Heart left ventricle (tissue), 16 donors: ENCODE data around the gene DAPL1. TPM values are rescaled to one million over a fixed set of nuclear protein-coding genes. Genes with fewer than 3 reads are reported as not detected.

Experiments
- ATAC-seq, 4 donors: fragments of 200-7000 bp; cut with Tn5 transposase; one replicate each; pipeline ENCODE4 v1.9.1; 2020 to 2022; ENCODE audit warnings: moderate library complexity in 4 of 4, mild to moderate bottlenecking in 3 of 4, moderate number of reproducible peaks in 1 of 4
- DNase-seq, 5 donors: peaks; one replicate each; pipeline ENCODE4 v3.0.0-alpha.2; 2020
- H3K27ac ChIP-seq, 12 donors: fragments of 200-600 bp; sonication (generic) in 4 of 12; one replicate each; pipeline versions ENCODE4 v1.5.0 to v1.8.0; 2016 to 2022; ENCODE audit warnings: mild to moderate bottlenecking in 2 of 12
- H3K27me3 ChIP-seq, 9 donors: fragments of 200-600 bp; sonication (generic) in 2 of 9; one replicate each; pipeline versions ENCODE4 v1.5.1 to v1.8.0; 2016 to 2022; ENCODE audit warnings: mild to moderate bottlenecking in 3 of 9
- H3K36me3 ChIP-seq, 9 donors: fragments of 200-600 bp; sonication (generic) in 2 of 9; one replicate each; pipeline versions ENCODE4 v1.5.0 to v1.8.0; 2018 to 2022; ENCODE audit warnings: mild to moderate bottlenecking in 2 of 9
- H3K4me1 ChIP-seq, 12 donors: fragments of 200-600 bp; sonication (generic) in 4 of 12; one replicate each; pipeline versions ENCODE4 v1.5.0 to v1.8.0; 2016 to 2022; ENCODE audit warnings: mild to moderate bottlenecking in 3 of 12
- H3K4me3 ChIP-seq, 12 donors: fragments of 200-600 bp; sonication (generic) in 4 of 12; one replicate each; pipeline versions ENCODE4 v1.5.0 to v1.8.0; 2017 to 2022; ENCODE audit warnings: mild to moderate bottlenecking in 9 of 12, moderate library complexity in 4 of 12
- H3K9me3 ChIP-seq, 12 donors: fragments of 200-600 bp; sonication (generic) in 4 of 12; one replicate each; pipeline versions ENCODE4 v1.5.0 to v1.8.0; 2016 to 2022; ENCODE audit warnings: mild to moderate bottlenecking in 1 of 12
- POLR2A ChIP-seq, 2 donors: fragments of 450-650 bp; IDR thresholded peaks; one replicate each; pipeline ENCODE4 v1.6.1; 2017; ENCODE audit warnings: antibody characterized with exemption in 2 of 2, mild to moderate bottlenecking in 2 of 2, moderate library complexity in 2 of 2
- WGBS, 4 donors: extraction: QIAGEN DNeasy Blood & Tissue Kit in 2 of 4; methylation state at CpG; one replicate each; pipeline versions ENCODE4 v1.1.5 to v1.1.7; 2013 to 2018; 5-methylcytosine and 5-hydroxymethylcytosine counted together
- intact Hi-C, 10 donors: fragments of 100-400 bp; cut with DNase I; formaldehyde crosslinking; loops; one replicate each; pipeline versions ENCODE4 v1.11.1 to v1.14.2; 2022
- polyA plus RNA-seq, 2 donors: library from polyadenylated mRNA; stranded (reverse); fragments of 200-250 nt; gene quantifications; one replicate each; pipeline ENCODE4 v1.2.3, GENCODE V29; 2013
- total RNA-seq, 9 donors: library from RNA; depleted of rRNA in 2 of 9; stranded (reverse); fragments of >200 nt in 2 of 9; fragmentation: NEBNext Ultra II Directional in 3 of 9; extraction: Animal tissue kit (Norgen Biotek cat#: 25700) in 3 of 9; gene quantifications; one replicate each; pipeline versions ENCODE4 v1.1.0 to v1.2.4, GENCODE V29; 2016 to 2023
- TF ChIP-seq, protein P1 (sequence below), 12 donors: fragments of 200-600 bp; sonication (generic) in 4 of 12; IDR thresholded peaks; one replicate each; pipeline versions ENCODE4 v1.5.0 to v1.8.0; 2018 to 2022; ENCODE audit warnings: antibody characterized with exemption in 12 of 12, mild to moderate bottlenecking in 5 of 12
- donor health status: ischemic (EF 13 %, LVEDD 7.1; RV severe dilation, severe dysfunction).
- donor health status: healthy with polysubstance abuse.
- donor health status: DM: no; HTN: yes; CAD: no.
- donor health status: DM: no; HTN: no; CAD: no.
- donor health status: ischemic (EF 25% LVEDD 6.9; RV normal size, moderate dysfunction).
- donor health status: ischemic (EF 25% LVEDD 5.7; RV mildly dilated, moderate dysfunction).
- donor health status: healthy.
- donor health status: DM: yes; HTN: yes; CAD: no.
- donor health status: ischemic (EF 35%, LVEDD 5.7; RV mildly dilated, moderate dysfunction).
- donor health status: nonischemic (EF 11% LVEDD 7.7; RV severe dilation, severe dysfunction).
- donor health status: DM: yes; HTN: yes; CAD: no.
- donor health status: PGD.
- donor health status: ischemic (EF 29% LVEDD 5.4; RV normal size, mild dysfunction).
- donor health status: nonischemic (EF 23%, LVEDD 6.1; RV moderate dilation, normal function).

DAPL1 gene
- total and polyA plus RNA-seq, 11 donors, result 1.3 TPM; not detected in 10

- no peak overlapping the region for H3K4me3 ChIP-seq
- no peaks in the 10 kb centered on the region for H3K27me3 ChIP-seq
- peaks cover 0 to 7% (median 4%) of the 10 kb centered on the region in 12 donors for H3K4me1 ChIP-seq
- intact Hi-C loops, result no loop called here
- DNase-seq (no peak), ATAC-seq (no peak)
- H3K27ac ChIP-seq, result no peak overlapping the region
- H3K36me3 ChIP-seq, result no peaks in the 10 kb centered on the region
- H3K9me3 ChIP-seq, result no peaks in the 10 kb centered on the region
- 79 to 93% (median 88%) methylated on average over 10 of the region's 10 CpGs for WGBS, 4 donors
- no peak for TF ChIP-seq POLR2A (IDR thresholded peaks at IDR 0.05)
- TF ChIP-seq, protein P1, sequence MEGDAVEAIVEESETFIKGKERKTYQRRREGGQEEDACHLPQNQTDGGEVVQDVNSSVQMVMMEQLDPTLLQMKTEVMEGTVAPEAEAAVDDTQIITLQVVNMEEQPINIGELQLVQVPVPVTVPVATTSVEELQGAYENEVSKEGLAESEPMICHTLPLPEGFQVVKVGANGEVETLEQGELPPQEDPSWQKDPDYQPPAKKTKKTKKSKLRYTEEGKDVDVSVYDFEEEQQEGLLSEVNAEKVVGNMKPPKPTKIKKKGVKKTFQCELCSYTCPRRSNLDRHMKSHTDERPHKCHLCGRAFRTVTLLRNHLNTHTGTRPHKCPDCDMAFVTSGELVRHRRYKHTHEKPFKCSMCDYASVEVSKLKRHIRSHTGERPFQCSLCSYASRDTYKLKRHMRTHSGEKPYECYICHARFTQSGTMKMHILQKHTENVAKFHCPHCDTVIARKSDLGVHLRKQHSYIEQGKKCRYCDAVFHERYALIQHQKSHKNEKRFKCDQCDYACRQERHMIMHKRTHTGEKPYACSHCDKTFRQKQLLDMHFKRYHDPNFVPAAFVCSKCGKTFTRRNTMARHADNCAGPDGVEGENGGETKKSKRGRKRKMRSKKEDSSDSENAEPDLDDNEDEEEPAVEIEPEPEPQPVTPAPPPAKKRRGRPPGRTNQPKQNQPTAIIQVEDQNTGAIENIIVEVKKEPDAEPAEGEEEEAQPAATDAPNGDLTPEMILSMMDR (IDR thresholded peaks at IDR 0.05), result no peak
These were observed 28.5 kb downstream of the DAPL1 start for GRCh38 chr2:158823486-158824237.

- no peak overlapping the region for H3K27ac ChIP-seq
- no peaks in the 10 kb centered on the region for H3K27me3 ChIP-seq
- WGBS, 4 donors, result 88 to 97% (median 91%) methylated on average over 3 of the region's 3 CpGs
- intact Hi-C loops, result no loop called here
- ATAC-seq (no peak), DNase-seq (no peak)
- H3K9me3 ChIP-seq, result no peaks in the 10 kb centered on the region
- peaks cover 0 to 15% (median 7%) of the 10 kb centered on the region in 12 donors for H3K4me1 ChIP-seq
- no peak overlapping the region for H3K4me3 ChIP-seq
- no peaks in the 10 kb centered on the region for H3K36me3 ChIP-seq
- TF ChIP-seq POLR2A (IDR thresholded peaks at IDR 0.05), result no peak
- TF ChIP-seq, protein P1 (IDR thresholded peaks at IDR 0.05), result no peak
These were observed 29.9 kb downstream of the DAPL1 start for GRCh38 chr2:158825021-158825420.

- no peak for DNase-seq
- Histone ChIP-seq H3K27ac (no peak overlapping the region), H3K9me3 (no peaks in the 10 kb centered on the region), H3K4me3 (no peak overlapping the region), H3K27me3 (no peaks in the 10 kb centered on the region), H3K4me1 (peaks cover 0 to 15% (median 7%) of the 10 kb centered on the region in 12 donors), H3K36me3 (no peaks in the 10 kb centered on the region)
- TF ChIP-seq, protein P1 (IDR thresholded peaks at IDR 0.05), result no peak
- TF ChIP-seq POLR2A (IDR thresholded peaks at IDR 0.05), result no peak
- intact Hi-C loops, result no loop called here
- 96 to 99% (median 98%) methylated on average over 3 of the region's 3 CpGs for WGBS, 4 donors
- no peak for ATAC-seq
These were observed 31.8 kb downstream of the DAPL1 start for GRCh38 chr2:158826965-158827364.

DNA sequence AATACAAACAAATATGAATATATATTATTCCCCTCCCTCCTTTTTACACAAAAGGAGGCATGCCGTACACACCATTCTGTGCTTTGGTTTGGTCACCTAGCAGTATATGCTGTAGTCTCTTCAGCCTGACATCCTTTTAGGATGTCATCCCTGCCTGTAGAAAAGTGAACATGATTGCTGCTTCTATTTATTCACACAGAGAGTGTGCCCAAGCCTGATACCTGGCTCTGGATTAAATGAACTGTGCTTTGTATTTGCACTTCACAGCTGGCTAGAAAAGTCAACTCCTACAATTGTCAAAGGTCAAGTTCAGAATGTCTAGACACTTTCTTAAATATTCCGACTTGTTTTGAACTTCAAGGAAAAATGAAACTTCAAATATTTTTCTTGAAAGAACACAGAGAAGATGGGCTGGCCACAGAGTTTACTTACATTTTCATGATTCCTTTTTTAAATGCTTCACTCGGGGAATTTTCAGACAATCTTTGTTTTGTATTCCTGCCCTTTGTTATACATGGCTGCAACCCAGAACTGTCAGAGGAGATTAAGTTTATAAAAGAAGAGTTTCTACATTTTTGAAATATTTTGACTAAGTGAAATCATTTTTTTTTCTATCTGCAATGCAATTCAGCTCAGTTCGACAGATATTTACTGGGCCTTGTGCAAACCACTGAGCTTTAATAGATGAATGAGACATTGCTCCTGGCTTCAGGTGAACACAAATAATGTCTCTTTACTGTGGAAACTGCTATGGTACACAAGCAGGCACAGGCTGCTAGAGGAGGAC, 33.5 kb downstream of the DAPL1 start:
- no peaks in the 10 kb centered on the region for H3K27me3 ChIP-seq
- H3K4me1 ChIP-seq, result peaks cover 0 to 15% (median 7%) of the 10 kb centered on the region in 12 donors
- intact Hi-C loops, result no loop called here
- H3K36me3 ChIP-seq, result no peaks in the 10 kb centered on the region
- peak overlapping the region in 1 of 12 donors; percentile 10 for H3K27ac ChIP-seq
- no peaks in the 10 kb centered on the region for H3K9me3 ChIP-seq
- TF ChIP-seq, protein P1 (IDR thresholded peaks at IDR 0.05), result no peak
- TF ChIP-seq POLR2A (IDR thresholded peaks at IDR 0.05), result no peak
- ATAC-seq (peak in 1 of 4 donors; percentile 32), DNase-seq (no peak)
- no peak overlapping the region for H3K4me3 ChIP-seq
- 56 to 76% (median 62%) methylated on average over 4 of the region's 4 CpGs for WGBS, 4 donors
